Ureter (tissue), 1 donor: ENCODE data around the gene TSPAN9. TPM values are rescaled to one million over a fixed set of nuclear protein-coding genes. Genes with fewer than 3 reads are reported as not detected.
A peak's percentile ranks its signal among the peaks of the same experiment; 100 is the strongest.

Experiments used
- DNase-seq: peaks from one replicate; pipeline ENCODE4 v3.0.0-alpha.2; 2020; ENCODE audit warnings: low spot score
- total RNA-seq: library from RNA; stranded (reverse); gene quantifications from one replicate; pipeline ENCODE4 v1.2.4, GENCODE V29; 2023
- donor health status: DM: yes; HTN: yes; CAD: no.

Gene TSPAN9
- total RNA-seq, 1 donor from 2014 or later = 53.0 TPM

- DNase-seq = no peak
These were observed 170.5 kb downstream of the TSPAN9 start for GRCh38 chr12:3247629-3248161.

- DNase-seq = no peak
These were observed 172.1 kb downstream of the TSPAN9 start for GRCh38 chr12:3249081-3249800.

GRCh38 chr12:3250034-3250433, 172.9 kb downstream of the TSPAN9 start:
- no peak for DNase-seq

- no peak for DNase-seq
These were observed 173.4 kb downstream of the TSPAN9 start for GRCh38 chr12:3250576-3250975.

GRCh38 chr12:3251067-3251466, 173.9 kb downstream of the TSPAN9 start:
- DNase-seq = no peak

GRCh38 chr12:3251691-3252090, 174.5 kb downstream of the TSPAN9 start:
- DNase-seq = no peak

GRCh38 chr12:3252450-3252891, 175.3 kb downstream of the TSPAN9 start:
- peak; percentile 89 for DNase-seq

GRCh38 chr12:3253682-3254275, 176.6 kb downstream of the TSPAN9 start:
- no peak for DNase-seq

- DNase-seq = no peak
These were observed 177.9 kb downstream of the TSPAN9 start for GRCh38 chr12:3255057-3255456.

- no peak for DNase-seq
These were observed 179.0 kb downstream of the TSPAN9 start for GRCh38 chr12:3256103-3256631.

GRCh38 chr12:3257411-3257810, 180.2 kb downstream of the TSPAN9 start:
- DNase-seq = no peak

- DNase-seq = no peak
These were observed 182.8 kb downstream of the TSPAN9 start for GRCh38 chr12:3259973-3260372.

GRCh38 chr12:3261782-3262359, 184.7 kb downstream of the TSPAN9 start:
- DNase-seq = no peak

GRCh38 chr12:3262470-3262869, 185.3 kb downstream of the TSPAN9 start:
- DNase-seq = no peak

- DNase-seq = no peak
These were observed 186.1 kb downstream of the TSPAN9 start for GRCh38 chr12:3263282-3263681.

- no peak for DNase-seq
These were observed 187.1 kb downstream of the TSPAN9 start for GRCh38 chr12:3263939-3264922.

GRCh38 chr12:3265406-3265805, 188.2 kb downstream of the TSPAN9 start:
- no peak for DNase-seq

GRCh38 chr12:3266638-3267037, 189.5 kb downstream of the TSPAN9 start:
- DNase-seq = no peak

GRCh38 chr12:3267690-3268089, 190.5 kb downstream of the TSPAN9 start:
- DNase-seq = no peak

- DNase-seq = no peak
These were observed 192.4 kb downstream of the TSPAN9 start for GRCh38 chr12:3269594-3269993.

GRCh38 chr12:3271146-3271545, 194.0 kb downstream of the TSPAN9 start:
- DNase-seq = no peak
